NCI-H2227 (cell line): Measurements from ENCODE around the gene PWP2.
"Not testable (repeated sequence)": the region's sequence is repeated elsewhere in the genome, so short reads cannot be mapped to it uniquely, and the experiment has no call there.

Experiments
- DNase-seq: peaks from one replicate; lab custom pipeline; 2025; ENCODE audit not compliant: unreplicated experiment; lab: John Stamatoyannopoulos, UW

The PWP2 gene

GRCh38 chr21:44107026-44107501 lies at the start of gene PWP2:
PWP2 (plus strand) TSS chr21:44107399; CDS start chr21:44107417, 18 bp downstream.
- DNase-seq = not testable (repeated sequence)

GRCh38 chr21:44057960-44058651 lies 49.1 kb upstream of the PWP2 start:
- DNase-seq = no peak

GRCh38 chr21:44058652-44058964 lies 48.6 kb upstream of the PWP2 start:
- no peak for DNase-seq

GRCh38 chr21:44058981-44059380 lies 48.2 kb upstream of the PWP2 start:
- DNase-seq = no peak

- no peak for DNase-seq
Measured at GRCh38 chr21:44059710-44060109, 47.5 kb upstream of the PWP2 start.

- no peak for DNase-seq
Measured at GRCh38 chr21:44062380-44062779, 44.8 kb upstream of the PWP2 start.

GRCh38 chr21:44063151-44063912 lies 43.9 kb upstream of the PWP2 start:
- DNase-seq = no peak

- no peak for DNase-seq
Measured at GRCh38 chr21:44064852-44065403, 42.3 kb upstream of the PWP2 start.

GRCh38 chr21:44065428-44065827 lies 41.8 kb upstream of the PWP2 start:
- no peak for DNase-seq

GRCh38 chr21:44066116-44066515 lies 41.1 kb upstream of the PWP2 start:
- no peak for DNase-seq

- no peak for DNase-seq
Measured at GRCh38 chr21:44067011-44067839, 40.0 kb upstream of the PWP2 start.

- DNase-seq = no peak
Measured at GRCh38 chr21:44070391-44070790, 36.8 kb upstream of the PWP2 start.

- no peak for DNase-seq
Measured at GRCh38 chr21:44071359-44072104, 35.7 kb upstream of the PWP2 start.

GRCh38 chr21:44072111-44072510 lies 35.1 kb upstream of the PWP2 start:
- DNase-seq = no peak

- DNase-seq = no peak
Measured at GRCh38 chr21:44074315-44074958, 32.8 kb upstream of the PWP2 start.

GRCh38 chr21:44076316-44076715 lies 30.9 kb upstream of the PWP2 start:
- no peak for DNase-seq

- DNase-seq = no peak
Measured at GRCh38 chr21:44078411-44078981, 28.7 kb upstream of the PWP2 start.

- DNase-seq = no peak
Measured at GRCh38 chr21:44079446-44079845, 27.8 kb upstream of the PWP2 start.

- DNase-seq = no peak
Measured at GRCh38 chr21:44079846-44080245, 27.4 kb upstream of the PWP2 start.
